ENCODE data around the gene ZNF136. TPM values are rescaled to one million over a fixed set of nuclear protein-coding genes. Genes with fewer than 3 reads are reported as not detected.

ZNF136 gene
- total and polyA plus RNA-seq, 9 of the 15 experiments (the other 6 are each of a cell fraction or from before 2014, with no cell fraction given) = 1.0 to 5.3 (median 3.1) TPM

GRCh38 chr19:12113121-12113520 is 49.8 kb upstream of the ZNF136 start (continued):
- TF ChIP-seq IRF1 (CRISPR knock-in tag; IDR thresholded peaks at IDR 0.05; ENCODE audit: borderline replicate concordance) = no peak

GRCh38 chr19:12117201-12117970 is 45.5 kb upstream of the ZNF136 start:
- POLR2A ChIA-PET = interaction anchor here (0.6 to 0.7 kb wide), 3 partner anchors 135 to 700 kb away, joined by 3 to 4 read pairs (median 3); no protein-coding TSS in a partner anchor
- intact Hi-C loops (cut with micrococcal nuclease) (no loop called here), in situ Hi-C loops (cut with MboI) (no loop called here)
- CTCF ChIA-PET (ENCODE audit: low intra/inter-chr PET ratio) = no interaction called here
- Histone ChIP-seq H3K79me2 (ENCODE audit: control insufficient read depth, insufficient read depth, low read length) (no peaks in the 10 kb centered on the region), H3K9me3 (replicated peaks; ENCODE audit: control insufficient read depth, insufficient read depth, low read depth, low read length) (peaks cover 10% of the 10 kb centered on the region), H3K4me2 (ENCODE audit: insufficient read depth, low read length) (no peak overlapping the region), H3K27me3 (ENCODE audit: control insufficient read depth in 2 of 2, insufficient read depth in 2 of 2, low read length in 2 of 2) (no peaks in the 10 kb centered on the region), H3K36me3 (ENCODE audit: control insufficient read depth, insufficient read depth, low read length) (peaks cover 10% of the 10 kb centered on the region; the same call in 2 of the 3 replicates), H3K9ac (ENCODE audit: insufficient read depth in 1 of 2, low read depth in 2 of 2, low read length in 2 of 2) (0 out of 4 replicates have a peak overlapping the region, but pooled peaks of 1 of the 2 experiments have one; percentile 9), H4K20me1 (replicated peaks; ENCODE audit: control insufficient read depth, insufficient read depth, low read length) (no peaks in the 10 kb centered on the region), H3K4me3 (no peak overlapping the region), H3K4me1 (replicated peaks in 1 of 2; ENCODE audit: control insufficient read depth in 2 of 2, insufficient read depth in 2 of 2, low read length in 2 of 2) (peaks cover 0 to 5% of the 10 kb centered on the region in 2 experiments; a peak in 2 of 5 replicates), H2AFZ (ENCODE audit: low read depth, low read length) (no peak overlapping the region), H3K9me1 (ENCODE audit: control insufficient read depth, insufficient read depth, low read length) (no peaks in the 10 kb centered on the region), H3K27ac (ENCODE audit: extremely low read depth, low read depth, low read length) (no peak overlapping the region)
- ATAC-seq = peak; percentile 47
- WGBS (ENCODE audit: insufficient coverage, low coverage, missing lambda C conversion rate) = 58% methylated on average over 24 of the region's 33 CpGs
- no peak for FAIRE-seq
- peak in 2 of 4 experiments; percentile 15 to 17 for DNase-seq (ENCODE audit: extremely low read depth in 1 of 4, low spot score in 3 of 4)
- BruUV-seq (replicated peaks) = no TSS peak
- TF ChIP-seq HNRNPUL1 (IDR thresholded peaks at IDR 0.05; ENCODE audit: low read length) (no peak), CBX1 (IDR thresholded peaks at IDR 0.05; ENCODE audit: low read depth) (0 out of 2 replicates have a peak, but pooled peaks have one; percentile 34), BHLHE40 (IDR thresholded peaks at IDR 0.05; ENCODE audit: low read length) (peak; percentile 53; the same call in 1 of the 2 replicates), POLR2AphosphoS5 (IDR thresholded peaks at IDR 0.05; ENCODE audit: control insufficient read depth, insufficient read depth, low read depth, low read length) (no peak), ZNF174 (CRISPR knock-in tag; IDR thresholded peaks at IDR 0.05) (no peak), EGR1 (conservative IDR thresholded peaks at IDR 0.05) (0 out of 2 replicates have a peak, but pooled peaks have one; percentile 12), IFI16 (CRISPR knock-in tag; IDR thresholded peaks at IDR 0.05) (no peak), CTCF (IDR thresholded peaks at IDR 0.05 in 2 of 3, conservative IDR thresholded peaks at IDR 0.05 in 1 of 3; ENCODE audit: insufficient read depth in 2 of 3, low read depth in 1 of 3, low read length in 3 of 3) (peak in 1 of 3 experiments; percentile 49; a peak in 2 of 6 replicates), POLR2G (IDR thresholded peaks at IDR 0.05; ENCODE audit: low read depth, low read length) (peak; percentile 61), SPI1 (IDR thresholded peaks at IDR 0.05; ENCODE audit: borderline replicate concordance, low read depth, low read length) (no peak)

Measured in K562 (cell line).